Measurements from ENCODE around the gene MORF4L2. TPM values are rescaled to one million over a fixed set of nuclear protein-coding genes. Genes with fewer than 3 reads are reported as not detected.

The MORF4L2 gene
- total and polyA plus RNA-seq, 2 of the 8 experiments (the other 6 are each of a cell fraction or from before 2014, with no cell fraction given), result 235 to 373 TPM

DNA sequence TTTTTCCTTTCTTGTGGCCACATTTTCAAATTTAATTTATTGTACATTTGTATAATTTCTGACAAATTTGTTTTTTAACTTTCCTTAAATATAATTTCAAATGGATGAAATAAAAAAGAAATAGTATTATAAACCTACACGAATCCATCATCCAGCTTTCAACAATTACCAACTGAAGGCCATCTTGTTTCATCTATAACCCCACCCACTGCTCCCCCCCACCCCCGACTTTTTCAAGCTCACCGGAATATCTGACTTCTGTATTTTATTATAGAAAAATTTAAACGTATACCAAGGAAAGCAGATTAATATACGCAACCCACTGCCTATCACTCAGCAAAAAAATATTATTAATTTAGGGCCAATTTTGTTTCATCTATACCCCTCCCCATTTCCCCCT lies 1.1 kb downstream of the MORF4L2 start (continued):
- TF ChIP-seq, protein P1, sequence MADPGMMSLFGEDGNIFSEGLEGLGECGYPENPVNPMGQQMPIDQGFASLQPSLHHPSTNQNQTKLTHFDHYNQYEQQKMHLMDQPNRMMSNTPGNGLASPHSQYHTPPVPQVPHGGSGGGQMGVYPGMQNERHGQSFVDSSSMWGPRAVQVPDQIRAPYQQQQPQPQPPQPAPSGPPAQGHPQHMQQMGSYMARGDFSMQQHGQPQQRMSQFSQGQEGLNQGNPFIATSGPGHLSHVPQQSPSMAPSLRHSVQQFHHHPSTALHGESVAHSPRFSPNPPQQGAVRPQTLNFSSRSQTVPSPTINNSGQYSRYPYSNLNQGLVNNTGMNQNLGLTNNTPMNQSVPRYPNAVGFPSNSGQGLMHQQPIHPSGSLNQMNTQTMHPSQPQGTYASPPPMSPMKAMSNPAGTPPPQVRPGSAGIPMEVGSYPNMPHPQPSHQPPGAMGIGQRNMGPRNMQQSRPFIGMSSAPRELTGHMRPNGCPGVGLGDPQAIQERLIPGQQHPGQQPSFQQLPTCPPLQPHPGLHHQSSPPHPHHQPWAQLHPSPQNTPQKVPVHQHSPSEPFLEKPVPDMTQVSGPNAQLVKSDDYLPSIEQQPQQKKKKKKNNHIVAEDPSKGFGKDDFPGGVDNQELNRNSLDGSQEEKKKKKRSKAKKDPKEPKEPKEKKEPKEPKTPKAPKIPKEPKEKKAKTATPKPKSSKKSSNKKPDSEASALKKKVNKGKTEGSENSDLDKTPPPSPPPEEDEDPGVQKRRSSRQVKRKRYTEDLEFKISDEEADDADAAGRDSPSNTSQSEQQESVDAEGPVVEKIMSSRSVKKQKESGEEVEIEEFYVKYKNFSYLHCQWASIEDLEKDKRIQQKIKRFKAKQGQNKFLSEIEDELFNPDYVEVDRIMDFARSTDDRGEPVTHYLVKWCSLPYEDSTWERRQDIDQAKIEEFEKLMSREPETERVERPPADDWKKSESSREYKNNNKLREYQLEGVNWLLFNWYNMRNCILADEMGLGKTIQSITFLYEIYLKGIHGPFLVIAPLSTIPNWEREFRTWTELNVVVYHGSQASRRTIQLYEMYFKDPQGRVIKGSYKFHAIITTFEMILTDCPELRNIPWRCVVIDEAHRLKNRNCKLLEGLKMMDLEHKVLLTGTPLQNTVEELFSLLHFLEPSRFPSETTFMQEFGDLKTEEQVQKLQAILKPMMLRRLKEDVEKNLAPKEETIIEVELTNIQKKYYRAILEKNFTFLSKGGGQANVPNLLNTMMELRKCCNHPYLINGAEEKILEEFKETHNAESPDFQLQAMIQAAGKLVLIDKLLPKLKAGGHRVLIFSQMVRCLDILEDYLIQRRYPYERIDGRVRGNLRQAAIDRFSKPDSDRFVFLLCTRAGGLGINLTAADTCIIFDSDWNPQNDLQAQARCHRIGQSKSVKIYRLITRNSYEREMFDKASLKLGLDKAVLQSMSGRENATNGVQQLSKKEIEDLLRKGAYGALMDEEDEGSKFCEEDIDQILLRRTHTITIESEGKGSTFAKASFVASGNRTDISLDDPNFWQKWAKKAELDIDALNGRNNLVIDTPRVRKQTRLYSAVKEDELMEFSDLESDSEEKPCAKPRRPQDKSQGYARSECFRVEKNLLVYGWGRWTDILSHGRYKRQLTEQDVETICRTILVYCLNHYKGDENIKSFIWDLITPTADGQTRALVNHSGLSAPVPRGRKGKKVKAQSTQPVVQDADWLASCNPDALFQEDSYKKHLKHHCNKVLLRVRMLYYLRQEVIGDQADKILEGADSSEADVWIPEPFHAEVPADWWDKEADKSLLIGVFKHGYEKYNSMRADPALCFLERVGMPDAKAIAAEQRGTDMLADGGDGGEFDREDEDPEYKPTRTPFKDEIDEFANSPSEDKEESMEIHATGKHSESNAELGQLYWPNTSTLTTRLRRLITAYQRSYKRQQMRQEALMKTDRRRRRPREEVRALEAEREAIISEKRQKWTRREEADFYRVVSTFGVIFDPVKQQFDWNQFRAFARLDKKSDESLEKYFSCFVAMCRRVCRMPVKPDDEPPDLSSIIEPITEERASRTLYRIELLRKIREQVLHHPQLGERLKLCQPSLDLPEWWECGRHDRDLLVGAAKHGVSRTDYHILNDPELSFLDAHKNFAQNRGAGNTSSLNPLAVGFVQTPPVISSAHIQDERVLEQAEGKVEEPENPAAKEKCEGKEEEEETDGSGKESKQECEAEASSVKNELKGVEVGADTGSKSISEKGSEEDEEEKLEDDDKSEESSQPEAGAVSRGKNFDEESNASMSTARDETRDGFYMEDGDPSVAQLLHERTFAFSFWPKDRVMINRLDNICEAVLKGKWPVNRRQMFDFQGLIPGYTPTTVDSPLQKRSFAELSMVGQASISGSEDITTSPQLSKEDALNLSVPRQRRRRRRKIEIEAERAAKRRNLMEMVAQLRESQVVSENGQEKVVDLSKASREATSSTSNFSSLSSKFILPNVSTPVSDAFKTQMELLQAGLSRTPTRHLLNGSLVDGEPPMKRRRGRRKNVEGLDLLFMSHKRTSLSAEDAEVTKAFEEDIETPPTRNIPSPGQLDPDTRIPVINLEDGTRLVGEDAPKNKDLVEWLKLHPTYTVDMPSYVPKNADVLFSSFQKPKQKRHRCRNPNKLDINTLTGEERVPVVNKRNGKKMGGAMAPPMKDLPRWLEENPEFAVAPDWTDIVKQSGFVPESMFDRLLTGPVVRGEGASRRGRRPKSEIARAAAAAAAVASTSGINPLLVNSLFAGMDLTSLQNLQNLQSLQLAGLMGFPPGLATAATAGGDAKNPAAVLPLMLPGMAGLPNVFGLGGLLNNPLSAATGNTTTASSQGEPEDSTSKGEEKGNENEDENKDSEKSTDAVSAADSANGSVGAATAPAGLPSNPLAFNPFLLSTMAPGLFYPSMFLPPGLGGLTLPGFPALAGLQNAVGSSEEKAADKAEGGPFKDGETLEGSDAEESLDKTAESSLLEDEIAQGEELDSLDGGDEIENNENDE (IDR thresholded peaks at IDR 0.05; ENCODE audit: insufficient replicate concordance, low read length), result no peak
